HG03558 (cell line): ENCODE measurements around the gene SORCS1.

Experiments
- ATAC-seq: cut with Tn5 transposase; IDR thresholded peaks from one replicate; pipeline ENCODE4 v1.9.1; 2021; ENCODE audit warnings: moderate number of reproducible peaks; ENCODE audit not compliant: unreplicated experiment; ENCODE audit errors: extremely low read depth

SORCS1 gene

DNA sequence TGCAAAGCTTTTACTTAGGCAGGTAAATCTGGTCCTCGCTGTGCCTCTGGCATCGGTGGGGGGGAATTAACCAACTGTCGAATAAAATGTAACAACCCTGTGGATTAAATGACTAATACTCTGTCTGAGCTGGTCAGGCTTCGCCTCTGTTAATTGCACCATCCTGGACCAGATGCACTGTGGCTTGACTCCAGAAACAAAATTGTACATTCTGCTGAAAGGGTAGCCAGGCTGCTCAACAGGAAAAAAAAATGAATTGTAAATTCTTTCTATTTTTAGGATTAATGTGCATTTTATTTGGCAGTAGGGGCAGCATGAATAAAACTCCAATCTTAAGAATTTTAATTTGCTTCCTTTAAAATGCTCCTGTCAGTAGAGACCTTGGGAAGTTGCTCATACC lies 389.4 kb downstream of the SORCS1 start:
- no peak for ATAC-seq

DNA sequence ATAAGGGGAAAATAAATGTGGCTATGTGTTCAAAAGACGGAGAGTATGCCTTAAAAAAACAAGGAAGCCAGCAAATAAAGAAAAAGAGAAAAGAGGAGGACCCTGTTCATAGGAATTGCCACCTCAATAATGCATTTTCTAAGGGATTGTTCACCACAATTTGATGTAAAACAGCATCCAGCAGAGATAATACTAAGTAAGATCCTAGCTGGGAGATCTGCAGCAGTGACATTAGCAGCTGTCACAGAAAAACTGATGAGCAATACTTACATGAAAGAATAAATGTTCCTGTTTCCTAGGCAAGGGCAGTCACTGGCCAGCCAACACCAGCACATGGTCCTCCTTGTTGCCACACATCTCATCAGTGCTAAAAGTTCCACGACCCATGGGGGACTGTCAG lies 391.5 kb downstream of the SORCS1 start:
- ATAC-seq = no peak

DNA sequence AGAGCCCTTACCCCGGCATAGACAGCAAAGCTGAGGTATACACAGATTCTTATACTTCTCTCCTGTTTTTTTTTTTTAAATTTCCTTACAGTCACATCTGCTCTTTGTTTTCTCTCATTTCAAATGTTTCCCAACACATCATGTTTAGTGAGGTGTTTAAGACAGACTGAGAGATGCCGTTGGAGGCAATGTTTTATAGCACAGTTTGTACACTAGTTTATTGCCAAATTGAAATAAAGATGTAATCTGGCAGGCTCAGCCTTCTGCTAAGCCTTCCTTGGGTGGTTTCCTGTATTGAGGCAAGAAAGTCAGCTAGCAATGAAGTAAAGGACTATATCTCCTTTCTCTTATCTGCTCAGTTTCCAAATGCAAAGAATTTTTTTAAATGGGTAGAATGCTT lies 393.4 kb downstream of the SORCS1 start:
- ATAC-seq = no peak

DNA sequence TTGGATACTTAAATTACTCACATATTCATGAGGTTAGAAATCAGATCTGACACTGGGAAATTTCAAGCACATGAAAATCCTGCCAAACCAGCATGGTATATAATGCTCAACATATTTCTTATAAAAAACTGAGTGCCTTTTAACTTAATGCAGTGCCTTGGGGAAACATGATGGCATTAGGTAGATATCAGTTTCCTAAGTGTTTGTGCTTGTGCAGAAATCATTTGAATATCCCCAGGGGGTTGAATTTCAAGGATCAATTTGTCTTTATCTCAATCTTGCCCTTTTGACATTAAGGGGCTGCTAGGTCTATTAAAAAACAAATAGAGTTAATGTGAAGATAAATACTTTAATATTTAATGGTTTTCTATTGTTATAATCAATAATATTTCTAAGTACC lies 396.3 kb downstream of the SORCS1 start:
- no peak for ATAC-seq

DNA sequence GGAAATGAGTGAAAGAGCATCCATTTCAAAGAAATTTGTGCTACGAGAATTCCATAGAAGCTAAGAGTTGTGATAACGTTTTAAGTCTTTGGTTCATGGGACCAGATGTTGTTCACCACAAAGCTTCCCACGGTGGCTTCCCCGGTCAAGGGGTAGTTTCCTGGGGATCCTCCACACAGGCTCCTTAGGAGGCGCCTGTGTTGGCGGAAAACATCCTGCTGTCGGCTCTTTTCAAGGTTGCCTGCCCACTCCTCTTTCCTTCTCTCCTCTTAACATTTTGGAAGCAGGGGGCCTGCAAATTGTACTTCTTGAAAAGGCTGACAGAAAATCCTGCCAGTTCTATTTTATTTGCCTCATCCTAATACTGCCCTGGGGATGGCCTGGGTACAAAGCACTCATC lies 398.6 kb downstream of the SORCS1 start:
- ATAC-seq = no peak

DNA sequence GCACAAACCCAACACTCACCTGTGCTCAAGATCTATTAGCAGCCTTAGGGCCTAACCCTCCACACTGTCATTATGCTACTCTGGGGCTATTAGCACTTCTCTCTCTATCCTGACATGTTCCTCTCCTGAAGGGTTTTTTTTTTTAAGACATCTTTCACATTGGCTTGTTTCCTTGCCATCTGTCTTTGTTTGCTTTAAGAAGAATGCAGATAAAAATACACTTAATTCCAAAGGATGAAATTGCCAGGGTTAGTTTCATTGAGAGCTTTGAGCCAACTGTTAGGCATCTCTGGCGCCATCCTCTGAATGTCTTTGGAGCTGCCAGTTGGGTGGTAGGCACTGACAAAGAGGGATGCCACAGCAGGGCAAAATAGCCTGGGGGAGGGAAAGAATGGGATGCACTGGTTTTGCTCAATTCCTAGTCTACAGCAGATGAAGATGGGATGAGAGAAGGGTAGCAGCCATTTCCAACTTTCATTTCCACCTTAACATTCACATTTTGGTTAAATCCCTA lies 399.2 kb downstream of the SORCS1 start:
- no peak for ATAC-seq

DNA sequence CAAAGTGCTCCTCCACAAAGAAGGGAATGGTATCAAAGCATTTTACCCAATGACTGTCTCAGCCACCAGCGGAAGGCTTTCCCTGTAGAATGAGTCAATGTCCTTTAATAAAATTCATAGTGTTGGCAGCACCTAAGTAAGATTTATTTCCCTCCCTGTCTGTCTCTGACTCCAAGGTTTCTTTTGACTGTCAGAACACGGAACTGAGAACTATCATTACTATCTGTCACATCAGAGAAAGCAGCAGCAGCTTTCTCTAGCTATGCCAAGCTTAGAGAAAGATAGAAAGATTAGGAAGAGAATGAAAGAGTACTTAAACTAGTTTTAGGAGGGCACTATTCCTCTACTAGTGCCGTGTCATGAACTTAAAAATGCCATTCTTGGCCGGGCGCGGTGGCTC lies 400.1 kb downstream of the SORCS1 start:
- ATAC-seq = no peak

DNA sequence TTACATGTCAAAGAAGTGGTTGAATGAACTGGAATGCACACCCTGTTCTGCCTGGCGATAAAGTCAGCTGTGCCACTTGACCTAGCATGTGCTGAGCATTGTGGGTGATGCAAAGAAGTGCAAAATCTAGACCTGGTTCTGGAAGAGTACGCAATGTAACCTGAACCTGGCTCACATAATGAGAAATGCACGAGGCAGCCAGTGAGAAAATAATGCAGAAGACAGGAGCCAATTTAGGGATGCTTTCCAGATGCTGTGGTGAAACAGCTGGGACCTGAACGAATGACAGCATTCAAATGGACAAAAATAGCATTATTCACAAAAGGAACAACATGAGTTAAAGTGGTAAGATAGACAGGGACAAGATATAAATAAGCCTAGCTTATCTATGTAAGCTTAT lies 402.6 kb downstream of the SORCS1 start:
- no peak for ATAC-seq

DNA sequence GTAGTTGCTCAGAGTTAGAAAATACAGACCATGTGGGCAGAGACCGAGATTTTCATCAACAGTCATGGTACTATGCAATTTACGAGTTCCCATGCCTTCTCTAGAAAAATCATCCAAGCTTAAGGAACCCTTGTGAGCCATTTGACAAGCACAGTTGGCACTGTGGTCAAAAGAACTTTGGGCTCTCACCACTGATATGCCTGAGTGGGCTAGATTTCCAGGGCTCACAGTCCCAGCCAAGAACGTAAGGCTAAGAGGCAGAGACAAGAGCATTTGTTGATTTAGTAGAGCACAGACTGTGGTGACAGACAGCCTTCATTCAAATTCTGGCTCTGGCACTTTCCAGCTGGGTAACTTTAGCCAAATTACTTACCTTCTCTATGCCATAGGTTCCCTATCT lies 407.0 kb downstream of the SORCS1 start:
- ATAC-seq = no peak

DNA sequence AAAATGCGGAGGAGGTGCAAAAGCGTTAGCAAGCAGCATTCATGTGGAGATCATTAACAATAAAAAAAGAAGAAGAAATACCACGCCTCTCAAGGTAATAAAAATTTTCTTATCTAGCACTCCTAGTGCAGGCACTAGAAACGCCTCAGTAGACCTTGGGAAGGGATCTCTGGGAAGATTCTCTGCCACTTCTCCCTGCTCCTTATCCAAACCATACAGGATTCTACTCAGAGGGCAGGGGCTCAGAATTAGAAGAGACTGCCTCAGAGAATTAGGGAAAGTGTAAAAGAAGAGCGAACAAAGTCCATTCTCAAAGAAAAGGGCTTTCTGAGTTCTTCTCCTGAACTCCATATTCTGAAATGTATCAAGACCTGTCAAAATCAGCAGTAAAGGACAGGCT lies 413.4 kb downstream of the SORCS1 start:
- ATAC-seq = no peak

DNA sequence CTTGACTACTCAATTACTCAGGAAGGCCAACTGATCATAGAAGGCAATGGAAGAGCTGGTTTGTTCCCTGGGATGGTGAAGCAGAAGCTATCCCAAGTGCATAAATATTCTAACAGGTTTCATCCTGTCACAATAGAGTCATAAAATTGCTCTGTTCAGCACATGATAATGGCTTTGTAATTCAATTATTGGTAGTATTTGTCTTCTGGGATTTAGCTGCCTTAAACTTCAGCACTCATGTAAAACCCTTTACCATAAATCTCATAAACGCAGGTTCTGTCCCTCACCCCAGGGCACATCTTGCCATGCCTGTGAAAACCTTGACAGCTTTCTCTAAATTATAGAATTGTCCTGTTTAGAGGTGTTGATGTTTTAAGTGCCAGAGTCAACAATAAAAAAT lies 417.6 kb downstream of the SORCS1 start:
- ATAC-seq = no peak

DNA sequence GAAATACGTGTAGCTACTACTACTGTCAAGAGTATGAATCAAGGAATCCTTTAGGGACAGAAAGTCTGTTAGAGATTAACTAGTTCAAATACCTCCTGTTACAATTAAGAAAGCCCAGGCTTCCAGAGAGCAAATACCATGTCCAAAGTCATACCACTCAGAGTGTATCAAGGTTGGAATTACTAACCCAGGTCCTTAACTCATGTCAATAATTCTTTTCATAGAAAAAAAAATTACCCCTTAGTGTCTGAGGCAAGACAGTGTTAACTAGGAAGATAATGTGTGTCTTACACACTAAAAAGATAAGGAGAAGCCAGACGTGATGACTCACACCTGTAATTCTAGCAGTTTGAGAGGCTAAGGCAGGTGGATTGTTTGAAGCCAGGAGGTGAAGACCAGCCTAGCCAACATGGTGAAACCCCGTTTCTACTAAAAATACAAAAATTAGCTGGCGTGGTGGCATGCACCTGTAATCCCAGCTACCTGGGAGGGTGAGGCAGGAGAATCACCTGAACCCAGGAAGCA lies 423.4 kb downstream of the SORCS1 start:
- ATAC-seq = no peak

DNA sequence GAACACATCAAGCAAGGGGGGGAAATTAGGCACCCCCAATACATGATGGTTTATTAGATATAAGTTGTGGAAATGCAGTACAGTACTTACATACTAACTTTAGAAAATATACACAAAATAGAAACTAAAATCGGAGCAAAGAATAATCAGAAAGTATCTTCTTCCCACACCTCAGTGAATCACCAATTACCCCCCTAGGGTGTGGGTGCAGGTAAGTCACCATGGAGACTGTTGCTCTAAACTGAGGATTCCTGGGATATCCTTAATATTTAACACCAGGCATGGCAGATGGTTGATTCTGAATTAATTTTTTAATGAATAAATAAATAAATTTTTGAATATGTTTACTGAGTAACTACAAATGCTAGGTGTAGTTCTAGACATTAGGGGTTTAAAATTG lies 424.4 kb downstream of the SORCS1 start:
- no peak for ATAC-seq

DNA sequence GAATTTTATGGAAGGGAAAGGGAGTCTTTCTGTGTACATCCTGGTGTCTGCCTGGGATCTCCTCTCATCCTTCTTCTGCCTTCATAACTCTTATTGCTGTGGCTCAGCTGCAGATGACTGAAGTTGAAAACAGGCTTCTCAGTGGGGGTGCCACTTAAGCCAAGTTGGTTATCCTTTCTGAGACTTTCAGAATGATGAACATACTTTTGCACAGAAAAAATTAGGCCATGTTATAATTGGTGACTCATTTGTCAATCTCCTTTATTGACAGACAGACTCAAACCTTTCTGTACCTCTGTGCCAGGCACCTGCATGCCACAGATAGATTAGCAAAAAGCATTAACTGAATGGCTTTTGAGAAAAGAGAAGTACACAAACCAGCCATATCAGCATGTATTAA lies 430.3 kb downstream of the SORCS1 start:
- no peak for ATAC-seq

DNA sequence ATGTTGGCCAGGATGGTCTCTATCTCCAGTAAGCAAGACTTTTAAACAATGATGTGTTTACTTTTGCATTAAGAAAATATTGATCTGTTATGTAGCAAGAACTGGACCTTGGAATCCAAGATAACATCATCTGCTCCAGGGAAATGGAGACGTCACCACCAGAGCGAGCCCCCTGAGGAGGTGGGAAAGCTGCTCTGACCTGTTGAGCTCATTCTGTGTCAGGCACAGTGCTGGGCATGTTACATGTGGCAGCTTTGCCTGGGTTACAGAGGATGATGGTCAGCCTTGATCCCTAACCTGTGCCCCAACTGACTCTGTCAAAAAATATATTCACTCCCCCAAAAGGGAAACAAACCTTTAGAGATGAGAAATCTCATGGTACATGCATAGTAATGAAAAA lies 436.3 kb downstream of the SORCS1 start:
- no peak for ATAC-seq

DNA sequence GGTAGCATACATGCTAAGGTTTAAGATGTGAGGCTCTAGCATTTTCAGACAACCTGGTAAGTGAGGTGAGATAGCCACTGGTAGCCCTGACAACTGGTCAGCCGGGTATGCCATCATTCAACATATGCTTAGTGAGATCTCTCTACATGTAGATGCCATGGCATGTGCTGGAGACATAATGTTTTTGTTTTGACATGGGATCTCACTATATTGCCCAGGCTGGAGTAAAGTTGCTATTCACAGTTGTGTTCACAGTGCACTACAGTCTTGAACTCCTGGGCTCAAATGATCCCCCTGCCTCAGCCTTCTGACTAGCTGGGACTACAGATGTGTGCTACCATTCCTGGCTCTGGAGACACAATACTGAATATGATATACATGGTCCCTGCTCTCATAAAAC lies 437.3 kb downstream of the SORCS1 start:
- no peak for ATAC-seq

DNA sequence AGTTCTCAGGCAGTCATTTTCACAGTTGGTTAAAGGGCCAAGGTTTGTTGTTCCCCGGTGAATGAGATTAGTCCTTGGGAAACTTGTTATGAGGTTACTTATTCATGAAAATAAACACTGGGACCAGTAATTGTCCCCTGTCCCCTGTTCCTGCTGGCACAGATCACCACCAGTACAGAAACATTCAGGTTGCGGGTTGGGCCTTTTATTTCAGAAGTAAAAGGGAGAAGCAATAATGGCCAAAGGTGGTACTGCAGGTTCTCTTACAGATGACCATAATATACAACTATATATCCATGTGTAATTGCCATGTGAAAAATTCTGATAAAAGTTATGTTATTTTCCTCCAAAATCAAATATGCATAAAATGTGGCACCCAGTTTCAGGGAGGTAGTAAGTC lies 442.0 kb downstream of the SORCS1 start:
- ATAC-seq = no peak

DNA sequence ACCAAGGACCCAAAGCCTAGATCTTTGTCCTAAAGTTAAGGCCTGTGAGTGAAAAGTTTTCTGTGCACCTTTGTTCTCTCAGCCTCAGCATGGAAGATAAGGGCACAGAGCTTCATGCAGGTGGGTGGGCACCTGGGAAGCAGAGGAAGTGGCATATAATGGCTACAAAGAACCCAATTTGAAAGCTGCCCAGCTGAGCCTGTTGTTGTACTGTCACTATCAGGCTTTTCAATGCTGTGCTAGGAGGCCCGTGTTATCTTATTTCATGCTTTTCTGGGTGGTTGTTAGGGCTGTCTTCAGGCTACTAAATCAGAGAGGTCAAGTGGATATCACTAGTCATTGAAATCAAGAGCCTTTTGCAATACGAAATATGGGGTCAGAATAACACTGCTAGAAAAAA lies 443.8 kb downstream of the SORCS1 start:
- ATAC-seq = no peak

DNA sequence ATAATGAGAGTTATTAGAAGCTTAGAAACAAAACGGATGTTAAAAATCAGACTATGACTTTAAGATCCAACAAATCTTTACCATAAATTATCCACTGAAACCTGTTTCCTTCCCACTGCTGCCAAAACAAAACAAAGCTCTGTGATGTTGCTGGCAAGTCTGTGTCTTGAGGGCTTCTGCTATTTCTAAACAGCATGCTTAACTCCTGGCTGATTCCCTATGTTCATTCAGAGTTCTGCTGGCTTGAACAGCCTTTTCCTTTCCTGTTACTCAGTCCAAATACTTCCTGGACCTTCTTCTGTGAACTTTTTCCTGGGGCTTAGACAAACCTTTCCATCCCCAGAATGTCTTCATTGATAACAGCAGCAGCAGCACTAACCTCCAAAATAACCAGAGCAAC lies 448.1 kb downstream of the SORCS1 start:
- ATAC-seq = no peak

DNA sequence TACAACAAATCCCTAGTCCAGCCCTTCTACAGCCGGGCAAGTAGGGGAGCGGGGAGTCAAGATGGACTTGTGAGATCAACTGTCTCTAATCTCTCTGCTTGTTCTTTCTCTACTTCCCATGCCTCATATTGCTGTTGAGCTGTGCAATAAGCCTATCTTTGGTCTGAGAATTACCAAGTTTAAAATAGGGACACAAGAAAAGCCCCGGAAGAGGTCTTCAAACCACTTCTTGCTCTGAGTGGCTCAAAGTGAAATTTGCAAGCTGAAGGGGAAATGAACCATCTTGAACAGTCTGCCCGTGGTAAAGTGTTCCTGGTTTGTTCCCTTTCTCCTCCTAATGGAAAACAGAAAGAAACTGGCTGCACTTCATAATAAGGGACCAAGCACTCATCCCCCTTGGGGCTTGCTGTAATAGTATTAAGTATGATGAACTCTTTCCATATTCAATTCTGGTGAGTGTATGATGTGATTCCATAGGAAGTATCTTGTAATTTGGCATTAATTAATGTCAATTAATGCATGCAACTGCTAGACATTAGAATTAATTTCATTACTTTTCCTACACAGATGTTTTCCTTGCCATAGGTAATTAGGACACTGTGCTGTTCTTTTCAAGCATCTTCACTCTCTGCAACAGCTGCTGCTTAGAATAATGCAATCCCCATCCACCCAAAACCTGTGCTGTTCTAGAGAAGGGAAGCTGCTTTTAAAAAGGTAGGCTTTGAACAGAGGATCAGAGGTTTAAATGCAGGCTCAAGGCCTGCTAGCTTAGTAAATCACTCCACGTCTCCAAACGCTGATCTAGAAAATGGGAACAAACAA lies 449.6 kb downstream of the SORCS1 start:
- ATAC-seq = no peak

DNA sequence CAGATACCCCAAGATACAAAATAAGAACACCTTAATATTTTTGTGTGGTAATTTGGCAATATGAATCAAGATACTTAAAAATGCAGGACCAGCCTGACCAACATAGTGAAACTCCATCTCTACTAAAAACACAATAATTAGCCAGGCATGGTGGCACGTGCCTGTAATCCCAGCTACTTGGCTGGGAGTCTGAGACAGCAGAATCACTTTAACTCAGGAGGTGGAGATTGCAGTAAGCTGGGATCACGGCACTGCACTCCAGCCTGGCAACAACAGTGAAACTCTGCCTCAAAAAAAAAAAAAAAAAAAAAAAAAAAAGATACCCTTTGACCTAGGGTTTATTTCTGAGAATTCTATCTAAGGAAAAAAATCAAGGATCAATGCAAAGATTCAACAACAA lies 450.7 kb downstream of the SORCS1 start:
- no peak for ATAC-seq

DNA sequence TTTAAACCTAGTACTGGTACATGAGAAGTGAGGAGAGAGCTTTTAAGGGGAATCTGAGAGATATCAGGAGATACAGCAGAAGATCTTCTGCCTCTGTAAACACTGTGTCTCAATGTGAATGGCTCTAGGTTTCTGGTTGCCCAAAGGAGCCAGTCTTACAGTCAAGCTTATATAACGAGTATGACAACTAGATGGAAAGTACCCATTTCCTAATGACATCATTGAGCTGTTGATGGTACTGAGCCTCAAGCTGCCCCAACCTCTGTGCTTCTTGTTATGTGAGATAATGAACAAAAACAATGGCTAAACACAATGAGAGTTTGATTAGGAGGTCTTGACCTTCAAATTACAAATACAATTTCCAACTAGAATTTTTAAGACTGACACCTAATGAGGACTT lies 451.5 kb downstream of the SORCS1 start:
- no peak for ATAC-seq
